NK-92 treated with Interleukin-12 subunit alpha and Interleukin-12 subunit beta, amount 100 ng/mL, for 24 hours (cell line): Measurements from ENCODE around the gene RBMS3.
"Not testable (repeated sequence)": the region's sequence is repeated elsewhere in the genome, so short reads cannot be mapped to it uniquely, and the experiment has no call there.

Experiments
- DNase-seq: peaks from one replicate; lab custom pipeline; 2025; lab: John Stamatoyannopoulos, UW

RBMS3 gene

DNA sequence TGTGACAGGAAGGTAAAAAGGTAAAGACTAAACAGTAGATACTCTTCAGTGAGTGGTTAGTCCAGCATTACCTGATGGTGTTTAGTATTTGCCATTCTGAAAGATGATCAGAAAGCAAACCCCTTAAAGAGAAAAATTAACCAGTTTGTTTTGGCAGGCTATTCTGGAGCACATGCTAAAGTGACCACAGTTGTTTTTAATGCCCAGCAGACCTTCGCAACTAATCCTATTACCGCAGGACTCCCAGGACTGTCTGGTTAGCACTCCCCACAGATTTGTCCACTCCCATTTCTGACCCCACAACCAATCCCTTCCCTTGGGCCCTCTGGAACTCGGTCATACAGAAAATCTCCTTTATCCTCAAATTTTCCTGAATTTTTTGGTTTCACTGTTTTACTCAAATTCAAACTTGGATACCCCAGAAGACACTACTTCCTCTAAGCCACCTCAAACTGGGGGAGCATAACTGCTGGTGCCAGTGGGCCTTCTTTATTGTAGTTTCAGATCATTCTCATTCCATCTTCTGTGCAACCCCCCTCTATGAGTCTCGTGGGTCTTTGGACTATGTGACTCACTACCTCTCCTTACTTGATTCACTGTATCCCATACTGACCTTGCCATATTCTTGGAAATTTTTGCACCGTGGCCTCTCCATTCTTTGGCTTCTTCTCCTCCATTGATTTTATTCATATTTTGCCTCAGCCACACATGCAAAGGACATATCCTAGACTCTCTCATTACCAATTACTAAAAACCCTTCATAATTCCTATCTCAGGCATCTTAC, 104.4 kb downstream of the RBMS3 start:
- DNase-seq, result no peak

DNA sequence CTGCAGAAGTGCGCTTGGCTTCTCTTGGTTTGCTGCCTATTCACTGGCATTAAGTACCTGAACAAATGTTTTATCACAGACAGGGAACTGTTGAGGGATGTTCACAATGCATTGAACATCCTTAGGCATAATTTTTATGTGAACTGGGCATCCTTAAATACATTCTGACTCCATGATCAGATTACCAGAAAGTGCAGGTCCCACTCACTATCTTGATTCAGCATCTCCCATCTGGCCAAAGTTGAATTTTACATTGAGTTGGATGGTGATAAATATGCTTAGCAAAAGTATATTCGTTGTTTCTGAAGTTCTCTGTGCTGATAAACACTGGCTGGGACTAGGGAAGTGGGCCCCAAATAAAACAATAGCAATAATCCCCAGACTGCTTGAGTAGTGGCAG, 108.5 kb downstream of the RBMS3 start:
- no peak for DNase-seq

DNA sequence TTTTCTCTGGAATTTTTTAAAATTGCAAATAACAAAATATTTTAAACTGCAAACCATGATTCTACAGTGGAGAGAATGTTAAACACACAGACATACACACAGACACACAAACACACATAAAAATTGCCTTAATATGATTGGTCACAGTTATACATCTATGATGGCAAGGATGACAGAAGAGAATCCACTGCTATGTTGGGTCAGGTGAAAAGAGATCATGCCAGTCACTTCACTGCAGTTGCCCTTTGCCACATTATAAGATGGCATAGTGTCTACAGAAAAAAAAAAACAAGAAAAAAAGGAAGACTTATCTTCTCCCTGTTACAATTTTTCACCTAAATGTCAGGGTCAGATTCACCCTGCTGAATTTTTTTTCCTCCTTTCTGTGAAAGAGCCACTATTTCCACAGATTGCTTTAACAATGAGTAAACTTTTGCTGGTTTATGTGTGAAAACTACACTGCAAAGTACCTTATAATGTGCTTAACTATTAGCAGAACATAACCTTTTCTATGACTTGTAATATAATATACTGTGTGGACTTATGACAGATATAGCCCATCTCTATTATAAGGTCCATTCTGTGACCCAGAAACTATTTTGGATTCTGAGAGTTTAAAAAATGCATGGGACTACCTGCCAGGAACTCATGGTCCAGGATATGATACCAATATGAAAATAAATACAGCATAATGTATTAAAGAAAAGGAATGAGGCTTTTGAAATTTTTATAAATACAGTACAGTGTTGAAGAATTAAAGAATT, 111.9 kb downstream of the RBMS3 start:
- no peak for DNase-seq

DNA sequence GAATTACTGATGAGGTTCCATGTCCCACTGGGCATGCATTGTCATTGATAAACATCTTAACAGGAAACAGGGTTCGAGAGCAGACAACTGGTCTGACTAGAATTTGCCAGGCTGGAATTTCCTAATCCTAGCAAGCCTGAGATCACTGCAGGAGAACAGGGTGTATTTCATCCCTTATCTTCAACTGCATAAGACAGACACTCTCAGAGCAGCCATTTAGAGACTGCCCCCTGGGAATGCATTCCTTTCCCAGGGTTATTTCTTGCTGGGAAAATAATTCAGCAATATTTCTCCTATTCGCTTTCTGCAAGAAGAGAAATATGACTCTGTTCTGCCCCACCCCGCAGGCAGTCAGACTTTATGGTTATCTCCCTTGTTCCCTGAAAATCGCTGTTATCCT, 113.1 kb downstream of the RBMS3 start:
- DNase-seq, result not testable (repeated sequence)

DNA sequence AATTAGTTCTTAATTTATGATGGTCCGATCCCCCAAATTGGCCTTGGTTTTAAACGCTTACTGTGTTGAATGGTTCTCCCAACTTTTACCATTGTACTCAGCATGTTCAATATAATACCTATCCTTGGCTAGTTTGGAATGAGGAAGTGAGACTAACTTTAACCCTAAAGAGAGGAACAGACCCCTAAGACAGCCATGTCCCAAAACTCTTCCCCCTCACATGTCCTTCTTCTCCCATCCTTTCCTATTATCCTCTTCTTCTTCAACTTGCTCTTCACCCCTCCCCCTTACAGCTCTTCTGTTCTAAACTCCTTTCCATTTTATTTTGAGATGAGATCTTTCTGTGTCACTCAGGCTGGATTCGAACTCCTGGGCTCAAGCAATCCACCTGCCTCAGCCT, 116.5 kb downstream of the RBMS3 start:
- DNase-seq, result no peak

DNA sequence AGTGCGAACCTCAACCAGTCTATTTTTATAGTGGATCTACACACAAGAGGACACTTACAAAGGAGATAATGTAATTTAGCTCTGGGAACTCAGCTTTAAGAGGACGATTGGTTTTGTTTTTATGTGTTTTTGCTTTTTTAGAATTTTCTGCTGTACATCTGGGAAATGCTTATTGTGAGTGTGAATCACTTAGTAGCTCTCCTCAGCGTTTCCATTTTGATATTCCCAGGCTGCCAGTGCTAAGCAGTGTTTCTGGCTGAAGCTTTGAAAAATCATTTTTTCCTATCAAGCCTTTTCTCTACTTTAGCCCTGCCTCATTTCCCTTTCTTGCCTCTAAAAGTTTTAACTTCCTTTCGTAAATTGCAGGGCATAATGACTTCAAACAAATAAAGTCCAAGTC, 117.9 kb downstream of the RBMS3 start:
- no peak for DNase-seq

DNA sequence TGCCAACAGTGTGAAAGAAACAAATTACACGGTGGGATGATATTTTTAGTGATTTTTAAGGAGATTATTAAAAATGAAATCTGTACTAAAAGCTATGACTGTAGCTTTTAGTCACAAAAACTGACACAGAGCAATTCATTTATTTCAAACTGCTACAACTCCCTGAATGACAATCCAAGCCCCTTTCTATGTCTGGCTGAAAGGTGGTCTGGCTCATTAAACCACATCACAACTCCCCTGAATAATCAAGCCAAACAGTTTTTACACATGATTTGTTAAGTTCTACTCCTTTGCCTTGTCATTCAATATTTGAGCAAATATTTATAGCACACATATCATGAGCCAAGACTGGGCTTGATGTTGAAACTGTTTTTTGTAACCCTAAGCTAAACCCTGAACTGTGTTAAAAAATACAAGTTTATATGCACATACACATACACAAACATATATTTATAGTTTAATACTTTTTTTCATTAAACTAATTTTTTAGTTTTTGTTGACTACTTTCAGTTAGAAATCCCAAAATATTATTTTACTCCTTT, 125.5 kb downstream of the RBMS3 start:
- DNase-seq, result no peak

DNA sequence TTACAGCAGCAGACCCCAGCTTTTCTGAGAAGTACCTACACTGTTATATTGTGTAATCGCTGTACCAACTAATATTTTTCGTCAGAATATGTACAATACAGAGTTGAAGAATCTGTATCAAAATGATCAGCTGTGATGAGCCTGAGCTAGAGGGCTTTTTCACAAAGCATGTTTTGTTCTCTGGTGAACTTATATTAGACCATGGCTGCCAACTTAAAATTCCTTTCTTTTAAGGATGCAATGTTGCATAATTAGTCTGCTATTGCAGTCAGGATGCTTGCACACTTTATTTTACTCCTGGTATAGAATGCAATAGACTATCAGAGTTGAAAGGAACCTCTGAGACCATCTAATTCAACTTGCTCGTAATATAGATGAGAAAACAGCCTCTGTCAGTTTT, 127.8 kb downstream of the RBMS3 start:
- no peak for DNase-seq

DNA sequence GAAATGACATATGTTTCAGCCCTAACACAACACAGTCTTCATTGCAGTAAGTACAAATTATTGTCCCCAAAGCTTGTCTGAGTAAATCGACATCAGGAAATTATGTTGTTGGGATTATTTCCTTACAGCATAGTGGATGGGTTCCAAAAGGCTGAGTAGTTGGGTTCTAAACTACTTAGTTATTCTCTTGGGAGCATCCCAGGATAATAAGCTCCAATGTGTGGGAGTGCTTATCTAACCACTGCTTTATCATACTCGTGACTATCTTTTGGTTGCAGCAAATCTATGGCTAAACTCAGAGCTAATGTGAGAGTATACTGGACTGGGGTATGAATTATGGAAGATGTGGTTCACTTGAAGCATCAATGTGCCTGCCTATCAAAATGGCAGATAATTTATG, 128.5 kb downstream of the RBMS3 start:
- DNase-seq, result no peak

DNA sequence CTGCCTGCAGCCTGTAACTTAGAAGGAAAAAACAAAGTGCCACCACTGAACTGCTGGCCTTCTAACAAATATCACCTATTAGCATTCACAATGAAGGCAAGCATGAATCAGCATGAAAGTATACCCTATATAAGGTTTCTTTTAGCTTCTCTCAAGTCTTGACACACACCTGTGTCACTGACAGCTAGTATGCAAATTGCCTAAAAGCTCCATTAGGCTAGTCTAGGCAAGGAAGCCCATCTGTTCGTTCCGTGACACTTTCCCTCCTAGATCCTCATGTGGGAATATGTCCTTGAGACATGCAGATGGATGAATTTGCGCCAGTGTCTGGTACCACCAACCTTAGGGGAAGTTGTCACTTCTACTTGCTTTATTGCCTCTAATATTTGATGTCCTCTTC, 129.3 kb downstream of the RBMS3 start:
- no peak for DNase-seq

DNA sequence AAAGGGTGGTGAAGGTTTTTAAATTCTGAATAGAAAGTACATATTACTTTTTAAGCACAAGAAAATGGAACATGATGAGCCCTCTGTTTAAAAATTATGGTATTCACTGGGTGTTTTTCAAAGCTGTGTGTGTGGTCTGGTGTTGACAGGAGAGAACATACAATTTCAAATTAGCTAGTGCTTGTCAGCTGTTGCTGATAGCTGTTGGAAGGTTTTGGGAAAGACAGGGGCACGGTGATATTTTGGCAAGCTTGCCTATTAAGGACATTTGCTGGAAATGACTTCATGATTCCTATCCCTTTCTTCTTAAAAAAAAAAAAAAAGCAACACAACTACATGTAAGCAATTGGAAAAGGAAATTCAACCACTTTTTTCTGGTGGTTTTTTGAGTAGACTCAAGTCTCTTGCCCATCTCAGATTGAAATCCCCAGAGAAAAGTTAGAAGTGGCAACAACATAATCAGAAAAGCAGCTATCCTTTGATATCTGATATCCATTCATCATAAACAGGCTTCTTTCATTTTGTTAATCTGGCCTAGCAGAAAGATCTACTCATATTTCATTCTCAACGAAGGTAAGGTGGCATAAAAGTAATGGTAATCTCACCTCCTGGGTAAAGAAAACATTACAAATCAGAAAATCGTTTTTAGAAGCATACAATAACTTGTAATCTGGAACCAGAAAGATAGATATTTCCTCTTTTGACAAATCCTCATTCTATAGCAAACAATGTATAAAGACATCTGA, 130.0 kb downstream of the RBMS3 start:
- no peak for DNase-seq

DNA sequence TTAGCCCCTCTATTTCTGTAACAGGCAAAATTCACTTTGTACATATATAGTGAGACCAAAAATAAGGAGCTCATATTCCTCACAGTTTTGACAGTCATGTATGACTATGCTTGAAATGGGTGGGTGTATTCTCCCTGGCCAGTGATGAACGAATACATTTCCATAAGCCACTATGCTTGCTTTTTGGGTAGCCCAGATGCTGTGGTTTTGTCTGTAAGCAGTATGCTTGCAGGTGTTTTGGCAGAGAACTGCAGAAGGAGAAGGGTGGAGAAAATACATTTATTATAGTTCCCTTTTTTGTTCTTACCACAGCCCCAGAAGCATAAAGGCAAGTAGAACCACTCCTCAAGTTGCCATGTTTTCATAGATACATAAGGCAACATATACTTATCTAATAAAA, 131.2 kb downstream of the RBMS3 start:
- DNase-seq, result no peak

DNA sequence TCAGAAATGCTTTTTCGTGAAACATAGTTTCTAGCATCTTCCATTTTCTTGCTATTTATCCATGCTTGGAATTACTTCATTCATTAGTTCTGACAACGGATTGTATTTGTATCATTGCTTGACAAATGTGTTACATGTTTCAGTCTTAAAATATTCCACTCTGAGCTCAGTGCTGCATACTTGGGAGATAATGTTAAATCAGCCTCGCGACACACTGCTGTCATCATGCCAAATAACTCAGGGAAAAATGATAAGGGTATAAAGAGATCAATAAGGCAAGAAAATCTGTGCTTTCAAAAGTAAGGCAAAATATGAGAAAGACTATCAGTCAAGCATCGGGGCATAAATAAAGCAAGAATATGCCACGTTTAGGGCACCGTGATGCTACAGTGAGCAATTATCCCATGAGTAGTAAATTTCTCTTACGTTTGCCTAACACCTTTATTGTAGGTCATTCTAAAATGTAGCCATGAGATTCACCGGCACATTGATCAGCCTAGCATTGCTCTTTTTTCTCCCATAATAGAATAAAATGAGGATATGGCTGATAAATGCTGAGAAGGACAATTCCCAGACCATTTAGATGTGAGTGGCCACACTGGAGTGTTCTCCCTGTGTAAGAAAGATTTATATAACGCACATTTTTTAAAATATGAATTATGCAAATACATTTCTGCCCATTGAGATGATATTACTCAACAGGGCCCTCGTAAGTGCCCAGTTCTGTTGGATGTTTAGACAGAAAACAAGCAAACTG, 133.8 kb downstream of the RBMS3 start:
- no peak for DNase-seq

DNA sequence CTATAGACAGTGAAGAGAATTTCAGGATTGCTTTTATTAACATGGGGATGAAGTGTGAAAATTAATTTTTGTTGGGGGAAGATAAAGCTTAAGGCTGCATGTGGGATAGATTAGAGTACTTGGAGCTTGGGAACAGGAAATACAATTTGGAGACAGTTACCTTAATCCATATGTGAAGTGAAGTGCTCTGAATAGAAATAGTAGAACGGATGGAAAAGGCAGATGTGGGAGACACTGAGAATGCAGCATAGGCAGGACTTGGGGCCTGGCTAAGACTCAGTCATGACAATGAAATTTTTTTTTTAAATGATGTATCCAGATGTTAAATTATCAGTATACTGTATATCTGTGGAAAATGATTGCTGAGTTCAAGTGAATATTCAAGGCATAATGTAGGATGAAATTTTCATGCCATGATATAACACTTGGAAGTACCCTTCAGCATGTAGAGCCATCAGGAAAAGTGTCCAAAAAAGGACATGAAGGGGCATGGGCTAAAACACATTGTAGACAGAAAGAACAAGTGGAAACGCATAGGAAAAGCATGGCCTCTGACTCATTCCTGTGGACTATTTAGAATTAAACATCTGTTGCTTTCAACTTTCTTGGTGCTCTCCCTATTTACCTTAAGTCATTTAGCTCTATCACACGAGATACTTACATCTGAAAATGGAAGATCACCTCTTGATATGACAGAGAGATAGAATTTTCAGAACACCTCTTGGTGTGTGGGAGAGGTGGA, 134.8 kb downstream of the RBMS3 start:
- DNase-seq, result no peak

DNA sequence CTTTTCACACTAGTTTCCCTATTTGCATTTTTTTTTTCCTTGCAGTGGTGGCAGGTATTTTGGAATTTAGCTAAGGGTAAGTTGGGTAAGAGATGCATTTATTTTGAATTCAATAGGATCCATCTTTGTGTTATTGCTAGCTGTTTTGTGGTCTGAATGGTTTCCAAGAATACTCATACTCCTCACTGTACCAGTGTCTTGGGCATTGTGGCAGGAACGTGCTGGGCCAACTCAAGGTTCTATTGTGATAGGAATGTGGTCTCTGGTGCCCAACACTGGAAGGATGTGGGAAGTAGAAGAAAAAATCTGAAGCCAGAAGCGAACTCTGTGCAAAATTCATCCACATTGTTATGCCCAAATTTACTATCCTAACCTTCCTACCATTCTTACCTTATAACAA, 135.6 kb downstream of the RBMS3 start:
- no peak for DNase-seq

DNA sequence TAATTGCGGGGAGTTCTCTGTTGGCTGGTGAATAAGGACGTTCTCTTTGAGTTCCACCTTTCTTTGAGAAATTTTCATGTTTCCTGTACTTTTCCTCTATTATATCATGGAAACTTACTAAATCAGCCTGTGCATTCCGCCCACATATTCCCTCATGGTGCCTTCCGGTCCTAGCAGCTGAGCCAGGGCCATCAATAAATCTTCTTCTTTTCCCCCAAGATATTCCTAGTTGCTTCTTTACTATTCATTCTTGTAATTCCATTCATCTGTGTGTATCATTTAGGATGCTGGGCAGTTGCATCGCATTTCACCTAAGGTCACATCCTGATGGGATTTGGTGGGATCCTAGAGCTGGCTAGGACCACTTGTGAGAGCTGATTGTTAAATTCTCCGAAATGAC, 139.2 kb downstream of the RBMS3 start:
- no peak for DNase-seq

DNA sequence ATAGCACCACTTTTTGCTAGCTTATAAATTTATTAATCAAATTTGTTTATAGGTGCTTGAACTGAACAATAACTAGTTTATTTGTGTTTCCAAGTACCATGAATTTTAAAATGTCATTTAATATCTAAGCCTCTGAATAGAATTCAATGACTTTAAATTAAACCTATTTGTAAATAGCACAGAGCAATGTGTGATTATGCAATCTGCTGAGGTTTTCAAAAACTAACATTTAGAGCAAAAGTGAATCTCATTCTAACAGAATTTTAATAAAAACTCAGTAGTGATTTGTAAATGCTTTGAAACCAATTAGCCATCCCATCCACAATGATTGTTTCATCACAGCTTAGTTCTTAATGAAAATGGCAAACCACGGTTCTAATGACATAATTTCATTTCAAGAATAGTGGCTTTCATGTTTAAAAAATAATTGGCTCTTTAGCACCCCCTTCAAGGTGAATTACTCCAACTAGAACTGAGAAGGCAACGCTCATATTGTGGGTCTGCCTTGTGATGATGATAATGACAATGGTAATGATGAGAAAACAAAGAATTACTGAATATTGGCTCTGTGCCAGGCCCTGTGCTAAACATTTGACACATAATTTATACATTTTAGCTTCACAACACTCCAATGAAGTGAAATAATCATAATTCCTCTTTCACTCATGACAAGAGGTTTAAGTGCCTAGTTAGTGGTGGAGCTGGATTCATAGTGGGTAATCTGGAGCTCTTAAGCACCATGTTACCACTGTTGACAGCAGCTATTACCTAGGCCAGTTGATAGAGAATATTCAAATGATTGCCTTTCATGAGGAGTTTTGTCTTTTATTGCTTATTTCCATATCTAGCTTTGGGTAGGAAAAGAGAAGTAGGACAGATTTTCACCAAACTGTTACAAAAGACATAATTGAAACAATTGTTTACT, 145.7 kb downstream of the RBMS3 start:
- no peak for DNase-seq

DNA sequence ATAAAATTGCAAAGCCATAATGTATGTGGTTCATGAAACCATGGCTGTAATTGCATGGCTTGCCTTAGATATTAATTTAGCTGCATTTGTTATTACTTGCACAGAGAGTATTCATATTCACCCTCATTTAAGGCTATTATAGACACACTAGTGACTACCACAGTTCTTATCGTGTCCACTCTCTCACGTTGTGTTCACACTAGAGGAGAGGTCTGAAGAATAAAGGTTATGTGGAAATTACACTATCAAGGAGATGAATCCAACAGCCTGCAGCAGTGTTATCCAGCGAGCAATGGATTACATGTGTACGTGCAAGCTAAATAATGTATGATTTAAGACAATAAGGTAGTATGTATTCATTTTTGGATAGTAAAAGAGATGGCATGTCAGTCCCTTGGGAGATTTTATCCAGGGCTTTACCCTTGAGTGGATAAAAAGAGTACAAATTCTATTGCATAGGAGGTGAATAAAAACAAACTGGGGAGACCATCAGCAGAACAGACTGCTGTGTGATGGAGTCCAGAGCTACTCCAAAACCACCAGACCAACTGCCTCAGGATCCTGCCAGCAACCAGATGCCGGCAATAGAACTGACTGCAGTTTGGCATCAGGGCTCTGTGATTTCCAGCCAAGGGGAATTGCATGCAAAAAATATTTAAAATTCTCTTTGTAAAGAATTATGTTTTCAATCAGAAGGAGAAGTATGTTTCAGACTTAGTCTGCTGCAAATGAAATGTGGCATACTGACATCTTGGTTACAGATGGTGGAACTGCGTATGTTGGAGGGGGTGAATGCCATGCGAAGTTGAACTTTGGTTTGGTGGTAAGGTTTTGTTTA, 146.6 kb downstream of the RBMS3 start:
- DNase-seq, result no peak

DNA sequence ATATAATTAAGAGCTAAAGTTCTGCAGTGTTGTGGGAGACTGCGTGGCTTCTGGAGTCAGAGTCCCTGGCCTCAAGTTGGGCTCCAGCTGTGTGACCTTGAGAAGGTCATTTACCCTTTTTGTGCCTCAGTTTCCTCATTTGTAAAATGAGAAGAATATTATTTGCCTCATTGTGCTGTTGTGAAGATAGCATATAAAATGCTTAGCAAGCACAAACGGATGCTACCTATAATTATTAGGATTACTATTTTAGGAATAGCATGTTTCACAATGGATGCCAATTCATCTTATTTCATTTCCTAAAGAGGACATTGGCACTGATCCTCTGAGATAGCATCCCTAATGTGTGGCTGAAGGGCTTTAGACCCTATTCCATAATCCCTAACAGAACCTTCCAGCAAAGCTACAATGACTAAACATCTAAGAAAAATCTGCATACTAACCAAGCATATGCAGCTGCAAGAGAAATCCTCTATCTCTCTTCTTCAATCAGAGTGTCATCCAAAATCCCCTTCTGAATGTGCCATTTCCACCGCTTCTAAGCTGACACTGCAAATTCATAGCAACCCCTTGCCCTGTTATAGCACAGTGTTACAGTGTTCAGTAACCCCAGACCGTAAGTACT, 148.3 kb downstream of the RBMS3 start:
- DNase-seq, result no peak
